Hepatocyte (in vitro differentiated cells): ENCODE results near the gene MVB12B. TPM values are rescaled to one million over a fixed set of nuclear protein-coding genes. Genes with fewer than 3 reads are reported as not detected.
"Not testable (repeated sequence)": the region's sequence is repeated elsewhere in the genome, so short reads cannot be mapped to it uniquely, and the experiment has no call there.

Source experiments
- DNase-seq: peaks from one replicate; pipeline ENCODE4 v3.0.0-alpha.2; 2016; ENCODE audit warnings: low spot score
- H2AFZ ChIP-seq: fragments of 200-600 bp; sonication (generic); 2 replicates; pipeline ENCODE4 v1.6.0; 2016; ENCODE audit warnings: antibody characterized with exemption, mild to moderate bottlenecking
- H3K27ac ChIP-seq: fragments of 200-600 bp; sonication (generic); 2 replicates; pipeline ENCODE4 v1.5.1; 2016; ENCODE audit warnings: mild to moderate bottlenecking
- H3K27me3 ChIP-seq: fragments of 200-600 bp; sonication (generic); 2 replicates; pipeline ENCODE4 v1.6.1; 2016
- H3K36me3 ChIP-seq: fragments of 200-600 bp; sonication (generic); replicated peaks from 2 replicates; pipeline ENCODE4 v1.5.1; 2016; ENCODE audit warnings: low read depth; ENCODE audit not compliant: insufficient read depth
- H3K4me1 ChIP-seq: fragments of 200-600 bp; sonication (generic); 2 replicates; pipeline ENCODE4 v1.5.1; 2016; ENCODE audit warnings: mild to moderate bottlenecking, moderate library complexity; ENCODE audit not compliant: insufficient read depth
- H3K4me2 ChIP-seq: fragments of 200-600 bp; sonication (generic); 2 replicates; pipeline ENCODE4 v1.6.0; 2016
- H3K4me3 ChIP-seq: fragments of 200-600 bp; sonication (generic); 2 replicates; pipeline ENCODE4 v1.5.1; 2016; ENCODE audit warnings: mild to moderate bottlenecking
- H3K79me2 ChIP-seq: fragments of 200-600 bp; sonication (generic); 2 replicates; pipeline ENCODE4 v1.6.0; 2017; ENCODE audit warnings: mild to moderate bottlenecking
- H3K9me2 ChIP-seq: fragments of 200-600 bp; sonication (generic); replicated peaks from 2 replicates; pipeline ENCODE4 v1.6.0; 2017; ENCODE audit warnings: mild to moderate bottlenecking; ENCODE audit not compliant: insufficient read depth
- H3K9me3 ChIP-seq: fragments of 200-600 bp; sonication (generic); 2 replicates; pipeline ENCODE4 v1.5.1; 2016; ENCODE audit warnings: low read depth, mild to moderate bottlenecking
- H4K20me1 ChIP-seq: fragments of 200-600 bp; sonication (generic); 2 replicates; pipeline ENCODE4 v1.6.0; 2016; ENCODE audit warnings: mild to moderate bottlenecking; ENCODE audit not compliant: insufficient read depth, poor library complexity, severe bottlenecking
- CTCF ChIP-seq: fragments of 200-600 bp; sonication (generic); IDR thresholded peaks from 2 replicates; pipeline ENCODE4 v1.5.1; 2016; ENCODE audit warnings: antibody characterized with exemption, mild to moderate bottlenecking; ENCODE audit not compliant: poor library complexity
- EZH2 ChIP-seq: fragments of 200-600 bp; sonication (generic); IDR thresholded peaks from 2 replicates; pipeline ENCODE4 v1.6.1; 2016; ENCODE audit warnings: antibody characterized with exemption, mild to moderate bottlenecking, borderline replicate concordance
- EZH2phosphoT487 ChIP-seq: fragments of 200-600 bp; sonication (generic); IDR thresholded peaks from one replicate; pipeline ENCODE4 v1.6.1; 2018; ENCODE audit warnings: antibody characterized with exemption, mild to moderate bottlenecking, low read depth, moderate library complexity; ENCODE audit not compliant: unreplicated experiment, severe bottlenecking
- WGBS: methylation state at CpG from one replicate; pipeline ENCODE4 v1.1.6; 2016; ENCODE audit warnings: low lambda C conversion rate; ENCODE audit errors: missing lambda C conversion rate; 5-methylcytosine and 5-hydroxymethylcytosine counted together
- polyA plus RNA-seq: library from polyadenylated mRNA; unstranded; fragments of >200 nt; fragmentation: Nextera tagmentation; extraction: Ambion mirVana; gene quantifications from 2 replicates; pipeline ENCODE4 v1.2.1, GENCODE V29; 2016
- total RNA-seq: library from RNA; depleted of rRNA; stranded (reverse); fragments of >200 nt; gene quantifications from 2 replicates; pipeline ENCODE4 v1.2.3, GENCODE V29; 2014

The MVB12B gene, protein sequence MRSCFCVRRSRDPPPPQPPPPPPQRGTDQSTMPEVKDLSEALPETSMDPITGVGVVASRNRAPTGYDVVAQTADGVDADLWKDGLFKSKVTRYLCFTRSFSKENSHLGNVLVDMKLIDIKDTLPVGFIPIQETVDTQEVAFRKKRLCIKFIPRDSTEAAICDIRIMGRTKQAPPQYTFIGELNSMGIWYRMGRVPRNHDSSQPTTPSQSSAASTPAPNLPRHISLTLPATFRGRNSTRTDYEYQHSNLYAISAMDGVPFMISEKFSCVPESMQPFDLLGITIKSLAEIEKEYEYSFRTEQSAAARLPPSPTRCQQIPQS
- total RNA-seq = 10.8 and 12.1 TPM in 2 replicates
- polyA plus RNA-seq = 11.2 and 11.8 TPM in 2 replicates

DNA sequence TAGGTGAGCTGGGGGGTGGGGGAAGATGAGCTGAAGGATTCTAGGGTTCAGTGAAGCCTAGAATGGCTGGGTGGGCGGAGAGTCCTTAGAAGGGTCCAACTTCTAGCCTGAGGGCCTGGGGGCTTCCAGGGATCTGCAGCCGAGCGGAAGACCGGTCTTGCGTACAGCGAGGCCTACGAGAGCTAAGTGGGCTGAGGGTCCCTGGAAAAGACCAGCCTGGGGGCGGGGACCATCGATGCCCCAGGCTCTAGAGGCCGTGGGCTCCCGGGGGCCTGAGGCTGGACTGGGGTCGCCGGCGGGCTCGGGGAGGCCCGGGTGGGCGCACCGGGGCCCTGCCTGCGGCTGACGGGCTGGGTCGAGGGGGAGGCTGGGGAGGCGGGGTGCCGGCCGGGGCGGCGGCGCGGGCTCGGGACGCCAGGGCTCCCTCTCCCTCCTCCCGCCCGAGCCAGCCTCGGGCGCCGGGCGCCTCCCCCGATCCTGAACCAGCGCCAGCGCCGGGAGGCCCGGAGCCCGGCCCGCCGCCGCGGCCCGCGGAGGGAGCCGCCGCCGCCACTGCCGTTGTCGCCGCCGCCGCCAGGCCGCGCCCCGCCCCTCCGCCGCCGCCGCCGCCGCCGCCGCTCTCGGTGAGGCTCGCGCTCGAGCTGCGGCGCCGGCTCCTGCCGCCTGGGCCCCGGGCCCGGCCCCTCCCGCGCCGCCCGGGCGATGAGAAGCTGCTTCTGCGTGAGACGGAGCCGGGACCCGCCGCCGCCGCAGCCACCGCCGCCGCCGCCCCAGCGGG lies at the start of gene MVB12B:
TSS of gene MVB12B (plus strand) at position 602 of the 778 bp plus-strand sequence. CDS start at position 703, 101 bp downstream.
- H3K27ac ChIP-seq = peak within 1 kb of the TSS; percentile 92
- H3K4me3 ChIP-seq = peak within 1 kb of the TSS; percentile 79
- WGBS = 16% methylated on average over 18 of the region's 94 CpGs
- no peaks in the 10 kb centered on the region for H3K27me3 ChIP-seq
- H3K4me1 ChIP-seq = peaks cover 11% of the 10 kb centered on the region
- no peaks in the 10 kb centered on the region for H4K20me1 ChIP-seq
- H3K4me2 ChIP-seq = peak within 1 kb of the TSS; percentile 97
- H3K79me2 ChIP-seq = peaks cover 38% of the 10 kb centered on the region
- H3K9me3 ChIP-seq = no peaks in the 10 kb centered on the region
- TF ChIP-seq EZH2phosphoT487 (no peak), EZH2 (no peak), CTCF (no peak)
- no peaks in the 10 kb centered on the region for H3K9me2 ChIP-seq
- H3K36me3 ChIP-seq = no peaks in the 10 kb centered on the region
- H2AFZ ChIP-seq = peak within 1 kb of the TSS; percentile 98
- DNase-seq = peak; percentile 73

GRCh38 chr9:126283799-126284465 lies 42.7 kb upstream of the MVB12B start:
- Histone ChIP-seq H3K27ac (no peak overlapping the region), H3K36me3 (no peaks in the 10 kb centered on the region), H2AFZ (no peak overlapping the region), H3K27me3 (no peaks in the 10 kb centered on the region), H3K9me2 (no peaks in the 10 kb centered on the region), H3K79me2 (no peaks in the 10 kb centered on the region), H3K4me1 (no peaks in the 10 kb centered on the region), H3K4me2 (no peak overlapping the region), H4K20me1 (no peaks in the 10 kb centered on the region), H3K4me3 (no peak overlapping the region), H3K9me3 (no peaks in the 10 kb centered on the region)
- DNase-seq = no peak
- no peak for TF ChIP-seq CTCF
- TF ChIP-seq EZH2 = no peak
- TF ChIP-seq EZH2phosphoT487 = no peak
- 91% methylated on average over 9 of the region's 9 CpGs for WGBS

- H3K4me3 ChIP-seq, H3K4me2 ChIP-seq, DNase-seq, H3K9me2 ChIP-seq, H4K20me1 ChIP-seq, H3K27ac ChIP-seq, H3K79me2 ChIP-seq, H3K27me3 ChIP-seq, H3K36me3 ChIP-seq, H3K4me1 ChIP-seq, H3K9me3 ChIP-seq, H2AFZ ChIP-seq: not testable (repeated sequence)
- 84% methylated on average over 2 of the region's 2 CpGs for WGBS
Observed at GRCh38 chr9:126285652-126286051, 41.0 kb upstream of the MVB12B start.
